Measurements from ENCODE around the gene ACER3. TPM values are rescaled to one million over a fixed set of nuclear protein-coding genes. Genes with fewer than 3 reads are reported as not detected.

ACER3 gene
- polyA plus RNA-seq, 3 donors: 22.9 to 45.4 (median 23.6) TPM

DNA sequence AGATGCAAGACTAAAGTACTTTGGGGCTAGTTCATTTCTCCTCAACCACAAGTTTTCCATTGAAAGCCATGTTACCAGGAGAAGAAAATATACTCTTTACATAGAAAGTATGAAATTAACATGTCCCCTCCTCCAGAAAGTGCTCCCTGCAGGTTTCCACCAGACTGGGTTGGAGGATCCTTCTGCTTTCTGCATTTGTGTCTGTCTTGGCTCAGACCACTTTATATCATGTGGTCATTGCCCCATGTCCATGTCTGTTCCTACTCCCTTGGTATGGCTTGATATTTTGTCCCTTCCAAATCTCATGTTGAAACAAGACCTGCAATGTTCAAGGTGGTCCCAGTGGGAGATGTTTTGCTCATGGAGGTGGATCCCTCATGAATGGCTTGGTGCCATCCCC lies 28.4 kb upstream of the ACER3 start:
- Mint-ChIP-seq H3K4me1 (peaks cover 20% of the 10 kb centered on the region), H3K36me3 (no peaks in the 10 kb centered on the region), H3K4me3 (no peak overlapping the region), H3K27ac (no peak overlapping the region), H3K9me3 (peaks cover 0 to 4% (median 0%) of the 10 kb centered on the region in 7 donors), H3K27me3 (ENCODE audit: low read depth in 3 of 3) (peaks cover 1 to 2% (median 1%) of the 10 kb centered on the region in 3 donors)
- no peak for DNase-seq
- H3K9me3 ChIP-seq (replicated peaks in 1 of 2; ENCODE audit: control insufficient read depth in 1 of 2, insufficient read depth in 1 of 2, low read length in 2 of 2): no peaks in the 10 kb centered on the region
- no peak overlapping the region for H3K4me3 ChIP-seq (replicated peaks in 1 of 3; ENCODE audit: low read depth in 2 of 3, low read length in 3 of 3)
- intact Hi-C loops (cut with micrococcal nuclease): no loop called here
- H3K9ac ChIP-seq (ENCODE audit: insufficient read depth, low read length, poor library complexity, severe bottlenecking): no peak overlapping the region
- H3K27me3 ChIP-seq (ENCODE audit: control insufficient read depth in 2 of 2, insufficient read depth in 2 of 2, low read length in 2 of 2): no peaks in the 10 kb centered on the region
- H3K79me2 ChIP-seq (ENCODE audit: insufficient read depth, low read length): no peaks in the 10 kb centered on the region
- TF ChIP-seq, protein P1, sequence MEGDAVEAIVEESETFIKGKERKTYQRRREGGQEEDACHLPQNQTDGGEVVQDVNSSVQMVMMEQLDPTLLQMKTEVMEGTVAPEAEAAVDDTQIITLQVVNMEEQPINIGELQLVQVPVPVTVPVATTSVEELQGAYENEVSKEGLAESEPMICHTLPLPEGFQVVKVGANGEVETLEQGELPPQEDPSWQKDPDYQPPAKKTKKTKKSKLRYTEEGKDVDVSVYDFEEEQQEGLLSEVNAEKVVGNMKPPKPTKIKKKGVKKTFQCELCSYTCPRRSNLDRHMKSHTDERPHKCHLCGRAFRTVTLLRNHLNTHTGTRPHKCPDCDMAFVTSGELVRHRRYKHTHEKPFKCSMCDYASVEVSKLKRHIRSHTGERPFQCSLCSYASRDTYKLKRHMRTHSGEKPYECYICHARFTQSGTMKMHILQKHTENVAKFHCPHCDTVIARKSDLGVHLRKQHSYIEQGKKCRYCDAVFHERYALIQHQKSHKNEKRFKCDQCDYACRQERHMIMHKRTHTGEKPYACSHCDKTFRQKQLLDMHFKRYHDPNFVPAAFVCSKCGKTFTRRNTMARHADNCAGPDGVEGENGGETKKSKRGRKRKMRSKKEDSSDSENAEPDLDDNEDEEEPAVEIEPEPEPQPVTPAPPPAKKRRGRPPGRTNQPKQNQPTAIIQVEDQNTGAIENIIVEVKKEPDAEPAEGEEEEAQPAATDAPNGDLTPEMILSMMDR (IDR thresholded peaks at IDR 0.05): no peak
- peaks cover 33 to 35% of the 10 kb centered on the region in 2 donors for H3K4me1 ChIP-seq (ENCODE audit: control insufficient read depth in 1 of 2, insufficient read depth in 2 of 2, low read length in 2 of 2)
- no peak overlapping the region for H2AFZ ChIP-seq (ENCODE audit: insufficient read depth, low read depth, low read length, poor library complexity, severe bottlenecking)
- H3K4me2 ChIP-seq (replicated peaks; ENCODE audit: extremely low read depth, low read length, poor library complexity, severe bottlenecking): no peak overlapping the region
- no peaks in the 10 kb centered on the region for H3K36me3 ChIP-seq (replicated peaks in 1 of 2; ENCODE audit: control insufficient read depth in 1 of 2, insufficient read depth in 2 of 2, low read length in 2 of 2)
- H4K20me1 ChIP-seq (ENCODE audit: insufficient read depth, low read length): no peaks in the 10 kb centered on the region
- no peak overlapping the region for H3K27ac ChIP-seq (ENCODE audit: low read depth in 1 of 2, low read length in 2 of 2)

DNA sequence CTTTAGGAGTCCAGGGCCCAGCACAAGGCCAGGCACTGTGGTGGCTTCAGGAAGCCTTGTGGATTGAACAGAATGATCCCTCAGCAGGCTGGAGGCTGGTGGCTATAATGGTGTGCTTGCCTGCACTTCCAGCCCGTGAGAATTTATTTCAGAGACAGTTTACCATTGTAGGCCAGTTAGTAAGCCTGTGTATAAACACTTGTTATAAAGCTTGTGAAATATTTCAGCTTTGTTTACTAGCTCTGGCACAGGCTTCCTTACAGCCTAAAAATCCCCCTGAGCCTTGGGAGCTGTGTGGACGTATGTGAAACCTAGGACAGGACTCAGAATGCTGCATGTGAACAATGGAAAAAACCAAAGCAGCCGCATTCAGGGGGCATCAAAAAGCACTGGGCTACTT lies 26.6 kb upstream of the ACER3 start:
- peaks cover 3 to 4% (median 3%) of the 10 kb centered on the region in 3 donors for H3K27me3 Mint-ChIP-seq (ENCODE audit: low read depth in 3 of 3)

More for the DNA sequence above, 26.6 kb upstream of the ACER3 start:
- H3K27me3 ChIP-seq (ENCODE audit: control insufficient read depth in 2 of 2, insufficient read depth in 2 of 2, low read length in 2 of 2): no peaks in the 10 kb centered on the region
- no peak overlapping the region for H3K4me3 ChIP-seq (replicated peaks in 1 of 3; ENCODE audit: low read depth in 2 of 3, low read length in 3 of 3)
- TF ChIP-seq, protein P1 (IDR thresholded peaks at IDR 0.05): no peak
- WGBS (ENCODE audit: insufficient coverage): 94% methylated on average over 2 of the region's 3 CpGs
- DNase-seq: no peak
- peaks cover 27% of the 10 kb centered on the region for H3K4me1 Mint-ChIP-seq
- H3K36me3 Mint-ChIP-seq: no peaks in the 10 kb centered on the region
- H3K9me3 Mint-ChIP-seq: peaks cover 0 to 2% (median 0%) of the 10 kb centered on the region in 7 donors
- no peak overlapping the region for H3K9ac ChIP-seq (ENCODE audit: insufficient read depth, low read length, poor library complexity, severe bottlenecking)
- H3K27ac ChIP-seq (ENCODE audit: low read depth in 1 of 2, low read length in 2 of 2): no peak overlapping the region
- no peak overlapping the region for H2AFZ ChIP-seq (ENCODE audit: insufficient read depth, low read depth, low read length, poor library complexity, severe bottlenecking)
- H3K4me2 ChIP-seq (replicated peaks; ENCODE audit: extremely low read depth, low read length, poor library complexity, severe bottlenecking): no peak overlapping the region
- peak overlapping the region in 1 of 7 donors; percentile 59 for H3K27ac Mint-ChIP-seq
- no peaks in the 10 kb centered on the region for H3K9me3 ChIP-seq (replicated peaks in 1 of 2; ENCODE audit: control insufficient read depth in 1 of 2, insufficient read depth in 1 of 2, low read length in 2 of 2)
- intact Hi-C loops (cut with micrococcal nuclease): no loop called here
- no peaks in the 10 kb centered on the region for H3K79me2 ChIP-seq (ENCODE audit: insufficient read depth, low read length)
- peaks cover 36 to 37% of the 10 kb centered on the region in 2 donors for H3K4me1 ChIP-seq (ENCODE audit: control insufficient read depth in 1 of 2, insufficient read depth in 2 of 2, low read length in 2 of 2)
- H3K36me3 ChIP-seq (replicated peaks in 1 of 2; ENCODE audit: control insufficient read depth in 1 of 2, insufficient read depth in 2 of 2, low read length in 2 of 2): no peaks in the 10 kb centered on the region
- H3K4me3 Mint-ChIP-seq: no peak overlapping the region
- H4K20me1 ChIP-seq (ENCODE audit: insufficient read depth, low read length): no peaks in the 10 kb centered on the region

All from CD14-positive monocyte (primary cell).